GM12865 (cell line): Measurements from ENCODE around the gene FITM1.

Source experiments
- DNase-seq: peaks from one replicate; pipeline ENCODE4 v3.0.0; 2010; ENCODE audit warnings: low read depth
- H3K4me3 ChIP-seq: 2 replicates; pipeline ENCODE4 v1.5.1; 2011; ENCODE audit warnings: mild to moderate bottlenecking, low read depth, low read length, control low read depth
- CTCF ChIP-seq: IDR thresholded peaks from 2 replicates; pipeline ENCODE4 v1.5.1; 2011; ENCODE audit warnings: low read length, control low read depth, low read depth, inconsistent platforms; ENCODE audit not compliant: insufficient read depth; ENCODE audit errors: missing control alignments

The FITM1 gene

GRCh38 chr14:24141097-24141880 lies 10.8 kb downstream of the FITM1 start, which contains the start of gene EMC9:
Gene EMC9 (minus strand): TSS chr14:24141591. CDS start chr14:24141304, 287 bp downstream.
- peak; percentile 100 for DNase-seq
- peak within 1 kb of the TSS; percentile 80 for H3K4me3 ChIP-seq
- peak; percentile 39 for TF ChIP-seq CTCF

GRCh38 chr14:24143511-24143910 lies 13.1 kb downstream of the FITM1 start:
- no peak overlapping the region for H3K4me3 ChIP-seq
- DNase-seq = no peak
- no peak for TF ChIP-seq CTCF

- DNase-seq = no peak
- no peak for TF ChIP-seq CTCF
- H3K4me3 ChIP-seq = no peak overlapping the region; the same call in 1 of the 2 replicates
Measured at GRCh38 chr14:24144451-24144850, 14.0 kb downstream of the FITM1 start.

- TF ChIP-seq CTCF = no peak
- H3K4me3 ChIP-seq = peak overlapping the region; percentile 96
- DNase-seq = no peak
Measured at GRCh38 chr14:24145219-24145618, 14.8 kb downstream of the FITM1 start.

- peak overlapping the region; percentile 96 for H3K4me3 ChIP-seq
- TF ChIP-seq CTCF = no peak
- DNase-seq = no peak
Measured at GRCh38 chr14:24145690-24146452, 15.4 kb downstream of the FITM1 start.

GRCh38 chr14:24146453-24146977 lies 16.1 kb downstream of the FITM1 start, which contains the start of gene PSME2:
Gene PSME2 (minus strand): TSS chr14:24146610. CDS start chr14:24146581, 29 bp downstream.
- DNase-seq = peak; percentile 99
- TF ChIP-seq CTCF = no peak
- peak within 1 kb of the TSS; percentile 96 for H3K4me3 ChIP-seq
